ENCODE measurements around the gene PPM1F. TPM values are rescaled to one million over a fixed set of nuclear protein-coding genes. Genes with fewer than 3 reads are reported as not detected.
"Not testable (repeated sequence)": the region's sequence is repeated elsewhere in the genome, so short reads cannot be mapped to it uniquely, and the experiment has no call there.

Gene PPM1F
- total RNA-seq, 1 donor from 2014 or later: 22.7 TPM

- Mint-ChIP-seq H3K9me3 (ENCODE audit: low read depth) (no peaks in the 10 kb centered on the region), H3K27me3 (no peaks in the 10 kb centered on the region), H3K4me3 (ENCODE audit: low read depth) (no peak overlapping the region), H3K36me3 (ENCODE audit: insufficient read depth) (no peaks in the 10 kb centered on the region), H3K27ac (no peak overlapping the region), H3K4me1 (ENCODE audit: low read depth) (no peaks in the 10 kb centered on the region)
- no peak for TF ChIP-seq CTCF (IDR thresholded peaks at IDR 0.05; ENCODE audit: unreplicated experiment)
- no peak for DNase-seq (ENCODE audit: low spot score, unreplicated experiment)
Measured at GRCh38 chr22:21898354-21898896, 54.2 kb downstream of the PPM1F start.

GRCh38 chr22:21896951-21897513 is 55.6 kb downstream of the PPM1F start:
- Mint-ChIP-seq H3K27ac (no peak overlapping the region), H3K4me3 (ENCODE audit: low read depth) (no peak overlapping the region), H3K4me1 (ENCODE audit: low read depth) (no peaks in the 10 kb centered on the region), H3K36me3 (ENCODE audit: insufficient read depth) (no peaks in the 10 kb centered on the region), H3K9me3 (ENCODE audit: low read depth) (no peaks in the 10 kb centered on the region), H3K27me3 (no peaks in the 10 kb centered on the region)
- no peak for DNase-seq (ENCODE audit: low spot score, unreplicated experiment)
- TF ChIP-seq CTCF (IDR thresholded peaks at IDR 0.05; ENCODE audit: unreplicated experiment): no peak

GRCh38 chr22:21896275-21896674 is 56.4 kb downstream of the PPM1F start:
- not testable (repeated sequence) for H3K4me1 Mint-ChIP-seq (ENCODE audit: low read depth)

GRCh38 chr22:21894799-21895198 is 57.8 kb downstream of the PPM1F start:
- Mint-ChIP-seq H3K27ac (no peak overlapping the region), H3K4me1 (ENCODE audit: low read depth) (no peaks in the 10 kb centered on the region), H3K4me3 (ENCODE audit: low read depth) (no peak overlapping the region), H3K27me3 (no peaks in the 10 kb centered on the region), H3K9me3 (ENCODE audit: low read depth) (no peaks in the 10 kb centered on the region), H3K36me3 (ENCODE audit: insufficient read depth) (no peaks in the 10 kb centered on the region)
- DNase-seq (ENCODE audit: low spot score, unreplicated experiment): no peak
- TF ChIP-seq CTCF (IDR thresholded peaks at IDR 0.05; ENCODE audit: unreplicated experiment): no peak

More at GRCh38 chr22:21896275-21896674, 56.4 kb downstream of the PPM1F start:
- DNase-seq (ENCODE audit: low spot score, unreplicated experiment); H3K36me3 Mint-ChIP-seq (ENCODE audit: insufficient read depth); H3K4me3 Mint-ChIP-seq (ENCODE audit: low read depth); H3K27me3 Mint-ChIP-seq; H3K9me3 Mint-ChIP-seq (ENCODE audit: low read depth); H3K27ac Mint-ChIP-seq: not testable (repeated sequence)

GRCh38 chr22:21889251-21889990 is 63.2 kb downstream of the PPM1F start:
- Mint-ChIP-seq H3K4me3 (ENCODE audit: low read depth) (no peak overlapping the region), H3K4me1 (ENCODE audit: low read depth) (peaks cover 1% of the 10 kb centered on the region), H3K27ac (no peak overlapping the region), H3K9me3 (ENCODE audit: low read depth) (no peaks in the 10 kb centered on the region), H3K27me3 (no peaks in the 10 kb centered on the region), H3K36me3 (ENCODE audit: insufficient read depth) (no peaks in the 10 kb centered on the region)
- no peak for TF ChIP-seq CTCF (IDR thresholded peaks at IDR 0.05; ENCODE audit: unreplicated experiment)
- no peak for DNase-seq (ENCODE audit: low spot score, unreplicated experiment)
